ENCODE measurements around the gene ARIH1. TPM values are rescaled to one million over a fixed set of nuclear protein-coding genes. Genes with fewer than 3 reads are reported as not detected.

ARIH1 gene
- total and polyA plus RNA-seq, 10 of the 15 experiments (the other 5 are each of a cell fraction or from before 2014, with no cell fraction given): 14.7 to 99.5 (median 26.5) TPM

- no peak for TF ChIP-seq ZNF592 (IDR thresholded peaks at IDR 0.05)
- TF ChIP-seq MYB (IDR thresholded peaks at IDR 0.05; ENCODE audit: borderline replicate concordance, low read depth, low read length): no peak
- no peak for TF ChIP-seq JUND (IDR thresholded peaks at IDR 0.05; ENCODE audit: low read depth, low read length)
- no peak for TF ChIP-seq ZZZ3 (IDR thresholded peaks at IDR 0.05; ENCODE audit: control insufficient read depth, insufficient read length, low read depth)
- TF ChIP-seq TBL1XR1 (IDR thresholded peaks at IDR 0.05; ENCODE audit: low read depth, low read length): no peak
- TF ChIP-seq CBX3 (IDR thresholded peaks at IDR 0.05; ENCODE audit: borderline replicate concordance, low read depth): no peak
- no peak for TF ChIP-seq ZSCAN29 (IDR thresholded peaks at IDR 0.05)
These were observed 33.4 kb downstream of the ARIH1 start (continued) for GRCh38 chr15:72507402-72508092.

- RAD21 ChIA-PET (ENCODE audit: unreplicated experiment): no interaction called here
- Histone ChIP-seq H2AFZ (ENCODE audit: control insufficient read depth, low read depth, low read length) (no peak overlapping the region), H3K9me3 (replicated peaks; ENCODE audit: control insufficient read depth, insufficient read depth, low read length) (no peaks in the 10 kb centered on the region; the same call in 2 of the 3 replicates), H3K4me3 (no peak overlapping the region), H4K20me1 (ENCODE audit: control insufficient read depth, insufficient read depth) (no peaks in the 10 kb centered on the region), H3K9ac (ENCODE audit: control insufficient read depth, insufficient read depth, low read length) (no peak overlapping the region), H3K79me2 (ENCODE audit: control insufficient read depth, insufficient read depth, low read length) (peaks cover 50% of the 10 kb centered on the region), H3K4me2 (ENCODE audit: control insufficient read depth, insufficient read depth) (no peak overlapping the region), H3K36me3 (ENCODE audit: control insufficient read depth in 2 of 2, insufficient read depth in 2 of 2, low read length in 1 of 2) (no peaks in the 10 kb centered on the region; a peak in 2 of 4 replicates), H3K27ac (ENCODE audit: control insufficient read depth, insufficient read depth) (no peak overlapping the region), H3K27me3 (replicated peaks in 1 of 2; ENCODE audit: control insufficient read depth in 2 of 2, insufficient read depth in 2 of 2, low read length in 1 of 2) (no peaks in the 10 kb centered on the region), H3K4me1 (ENCODE audit: control insufficient read depth, insufficient read depth, low read length) (no peaks in the 10 kb centered on the region)
- in situ Hi-C loops (cut with MboI) (no loop called here), intact Hi-C loops (cut with micrococcal nuclease; ENCODE audit: unreplicated experiment) (no loop called here)
- WGBS (ENCODE audit: insufficient coverage, insufficient replicate concordance, low lambda C conversion rate, missing lambda C conversion rate): 100% methylated on average over 4 of the region's 4 CpGs
- POLR2A ChIA-PET: interaction anchor here (0.6 to 0.7 kb wide), 2 partner anchors 21 to 1258 kb away, joined by 3 read pairs; no protein-coding TSS in a partner anchor
- BruUV-seq (replicated peaks): no TSS peak
- CTCF ChIA-PET: no interaction called here
- SMC1A ChIA-PET (ENCODE audit: uncharacterized antibody, unreplicated experiment): no interaction called here
- DNase-seq (ENCODE audit: low read depth, low spot score) (no peak), ATAC-seq (no peak), FAIRE-seq (no peak)
- TF ChIP-seq NBN (IDR thresholded peaks at IDR 0.05) (no peak), ELK1 (IDR thresholded peaks at IDR 0.05; ENCODE audit: low read depth, low read length) (no peak), E2F8 (IDR thresholded peaks at IDR 0.05; ENCODE audit: low read depth, partially characterized antibody) (no peak), IKZF1 (conservative IDR thresholded peaks at IDR 0.05) (no peak), RAD21 (IDR thresholded peaks at IDR 0.05; ENCODE audit: insufficient read depth, low read depth, low read length) (no peak), STAT1 (conservative IDR thresholded peaks at IDR 0.05) (no peak), USF1 (IDR thresholded peaks at IDR 0.05; ENCODE audit: borderline replicate concordance, extremely low read length, insufficient read depth, low read depth, low read length) (no peak)
These were observed 35.4 kb downstream of the ARIH1 start for GRCh38 chr15:72509484-72509883.

Measured in GM12878 (cell line).